GM12872 (cell line): ENCODE results near the gene FOXK1.

Experiments
- TF ChIP-seq, protein P1 (sequence below): IDR thresholded peaks from 3 replicates; pipeline ENCODE4 v1.5.1; 2011; ENCODE audit warnings: low read depth, mild to moderate bottlenecking, low read length, moderate library complexity; ENCODE audit not compliant: insufficient read depth

The FOXK1 gene

DNA sequence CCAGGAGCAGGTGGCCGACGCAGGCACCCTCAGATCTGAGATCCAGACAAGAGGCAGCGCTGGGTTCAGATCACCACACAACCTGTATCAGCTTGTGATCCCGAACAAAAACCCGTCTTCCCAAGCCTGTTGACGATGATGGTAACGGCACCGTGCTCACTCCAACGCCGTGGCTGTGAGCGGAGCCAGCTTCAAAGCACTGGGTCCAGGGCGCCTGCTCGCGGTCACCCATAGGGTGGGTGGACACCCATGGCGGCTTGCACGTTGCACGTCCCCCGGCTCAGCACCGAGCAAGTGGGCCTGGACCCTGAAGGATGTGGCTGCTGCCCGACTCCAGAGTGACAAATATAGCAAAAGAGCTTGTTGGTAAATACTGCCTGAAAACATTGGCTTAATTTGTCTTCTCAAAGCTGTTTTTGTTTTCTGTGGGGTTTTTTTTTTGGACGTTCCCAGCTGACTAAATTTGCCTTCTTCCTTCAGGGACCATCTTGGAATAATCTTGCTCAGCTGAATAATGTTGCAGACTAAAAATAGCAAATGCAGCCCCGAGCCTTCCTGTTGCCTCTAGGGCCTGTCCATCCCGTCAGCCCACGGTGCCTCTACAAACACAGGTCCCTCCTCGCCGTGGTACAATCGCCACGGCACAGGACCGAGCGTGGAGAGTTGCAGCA lies 41.0 kb downstream of the FOXK1 start:
- TF ChIP-seq, protein P1, sequence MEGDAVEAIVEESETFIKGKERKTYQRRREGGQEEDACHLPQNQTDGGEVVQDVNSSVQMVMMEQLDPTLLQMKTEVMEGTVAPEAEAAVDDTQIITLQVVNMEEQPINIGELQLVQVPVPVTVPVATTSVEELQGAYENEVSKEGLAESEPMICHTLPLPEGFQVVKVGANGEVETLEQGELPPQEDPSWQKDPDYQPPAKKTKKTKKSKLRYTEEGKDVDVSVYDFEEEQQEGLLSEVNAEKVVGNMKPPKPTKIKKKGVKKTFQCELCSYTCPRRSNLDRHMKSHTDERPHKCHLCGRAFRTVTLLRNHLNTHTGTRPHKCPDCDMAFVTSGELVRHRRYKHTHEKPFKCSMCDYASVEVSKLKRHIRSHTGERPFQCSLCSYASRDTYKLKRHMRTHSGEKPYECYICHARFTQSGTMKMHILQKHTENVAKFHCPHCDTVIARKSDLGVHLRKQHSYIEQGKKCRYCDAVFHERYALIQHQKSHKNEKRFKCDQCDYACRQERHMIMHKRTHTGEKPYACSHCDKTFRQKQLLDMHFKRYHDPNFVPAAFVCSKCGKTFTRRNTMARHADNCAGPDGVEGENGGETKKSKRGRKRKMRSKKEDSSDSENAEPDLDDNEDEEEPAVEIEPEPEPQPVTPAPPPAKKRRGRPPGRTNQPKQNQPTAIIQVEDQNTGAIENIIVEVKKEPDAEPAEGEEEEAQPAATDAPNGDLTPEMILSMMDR = no peak

DNA sequence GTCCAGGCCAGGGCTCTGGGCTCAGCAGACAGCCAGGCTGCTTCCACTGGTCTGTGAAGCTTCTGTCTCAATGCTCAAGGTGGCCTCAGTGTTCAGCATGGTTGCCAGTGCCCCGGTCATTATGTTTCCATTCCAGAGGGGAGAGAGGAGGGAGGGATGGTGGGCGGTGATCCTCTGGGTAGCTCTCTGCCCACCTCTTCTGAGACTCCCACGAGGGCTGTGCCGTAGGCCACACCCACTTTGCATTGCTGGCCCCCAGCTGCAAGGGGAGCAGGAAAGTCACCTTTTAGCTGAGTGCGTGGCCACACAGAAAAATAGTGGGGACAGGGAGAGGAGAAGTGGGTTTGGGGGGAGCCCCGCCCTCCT lies 42.5 kb downstream of the FOXK1 start:
- TF ChIP-seq, protein P1 = no peak

DNA sequence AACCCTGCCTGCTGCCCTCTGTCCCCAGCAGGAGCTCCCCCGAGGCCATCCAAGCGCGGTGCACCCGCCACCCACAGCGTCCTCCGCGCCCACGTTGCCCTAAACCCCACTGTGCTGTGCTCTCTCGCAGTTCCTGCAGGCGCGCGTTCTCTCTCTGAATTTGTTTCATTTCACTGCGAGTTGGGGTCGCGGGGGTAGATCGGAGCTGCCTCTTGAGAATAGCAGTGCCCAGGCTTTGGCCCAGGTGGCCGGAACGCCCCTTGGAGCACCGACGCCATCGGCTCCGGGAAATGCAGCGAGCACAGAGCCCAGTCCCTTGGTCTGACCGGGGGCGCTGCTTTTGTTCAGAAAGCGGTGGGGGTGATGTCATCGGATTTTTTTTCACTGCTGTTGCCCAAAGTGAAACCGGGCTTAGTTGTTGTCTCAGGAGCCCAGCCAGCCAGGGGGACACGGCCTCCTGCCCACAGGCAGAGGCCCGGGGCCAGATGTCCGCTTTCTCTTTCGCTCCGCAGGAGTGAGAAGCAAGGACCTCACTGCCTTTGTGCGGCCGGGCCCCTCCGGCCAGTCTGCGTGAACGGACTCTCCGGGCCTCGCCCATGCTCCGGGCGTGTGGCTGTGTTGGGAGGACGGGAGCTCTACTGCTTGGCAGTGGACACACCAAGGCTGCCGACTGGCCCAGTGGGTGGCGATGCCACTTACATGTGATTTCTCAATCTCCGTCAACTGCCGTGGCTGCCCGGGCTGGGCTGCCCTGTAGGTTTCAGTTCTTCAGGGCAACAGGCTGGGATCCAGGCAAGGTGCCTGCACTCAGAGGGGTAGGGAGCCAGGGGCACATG lies 43.1 kb downstream of the FOXK1 start:
- TF ChIP-seq, protein P1 = no peak

- TF ChIP-seq, protein P1 = no peak
These were observed 43.9 kb downstream of the FOXK1 start for GRCh38 chr7:4725850-4726450.

GRCh38 chr7:4726566-4726965 lies 44.5 kb downstream of the FOXK1 start:
- TF ChIP-seq, protein P1 = no peak

DNA sequence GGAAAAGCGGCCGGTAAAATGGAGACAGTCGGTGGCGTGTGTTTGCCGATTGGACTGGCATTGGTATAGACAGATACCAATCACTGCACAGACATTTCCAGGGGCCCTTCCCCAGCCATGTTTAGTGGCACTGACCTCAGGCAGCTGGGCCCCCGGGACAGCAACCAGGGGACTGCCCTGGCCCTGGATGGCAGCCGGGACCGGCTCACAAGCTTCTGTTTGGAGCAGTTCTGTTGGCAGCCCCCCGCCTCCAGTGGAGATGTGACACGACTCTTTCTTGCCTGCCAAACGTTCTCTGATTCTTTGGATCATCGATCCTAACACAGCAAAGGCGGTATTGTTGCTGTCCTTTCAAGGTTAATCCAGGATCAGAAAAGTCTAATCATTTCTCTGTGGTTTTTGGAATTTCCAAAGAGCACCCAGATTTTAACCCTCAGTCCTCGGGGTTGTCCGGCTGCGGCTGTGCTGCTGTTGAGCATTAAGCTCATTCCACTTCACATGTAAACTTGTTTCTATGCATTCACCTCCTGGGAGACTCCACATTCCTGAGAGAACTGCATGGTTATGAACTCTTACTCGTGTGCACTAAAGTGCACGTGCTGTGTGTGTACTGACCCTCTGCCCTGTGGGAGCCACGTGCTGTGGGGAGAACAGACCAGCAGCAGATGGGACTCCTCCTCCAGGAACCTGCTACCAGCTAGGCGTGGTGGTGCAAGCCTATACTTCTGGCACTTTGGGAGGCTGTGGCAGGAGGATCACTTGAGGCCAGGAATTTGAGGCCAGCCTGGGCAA lies 46.0 kb downstream of the FOXK1 start:
- TF ChIP-seq, protein P1 = no peak

DNA sequence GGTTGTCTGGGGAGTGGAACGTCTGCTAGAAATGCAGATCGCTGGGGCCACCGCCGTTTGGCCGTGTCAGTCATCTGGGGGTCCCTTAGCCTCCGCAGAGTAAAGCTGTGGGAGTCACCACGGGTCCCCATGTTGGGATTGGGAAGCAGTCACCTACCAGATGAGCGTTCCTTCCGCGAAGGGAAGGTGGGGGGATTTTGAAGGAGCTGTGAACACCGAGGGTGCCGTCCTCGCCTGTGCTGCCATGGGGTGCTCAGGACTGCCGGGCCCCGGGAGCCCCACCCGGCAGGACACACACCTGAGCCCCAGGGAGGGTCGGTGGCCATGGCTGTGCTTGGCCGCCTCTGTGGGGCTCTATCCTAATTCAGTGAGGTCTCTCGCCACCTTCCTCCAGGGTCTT lies 47.2 kb downstream of the FOXK1 start:
- TF ChIP-seq, protein P1 = no peak
